ENCODE measurements around the gene SNN. TPM values are rescaled to one million over a fixed set of nuclear protein-coding genes. Genes with fewer than 3 reads are reported as not detected.

Gene SNN
- total and polyA plus RNA-seq, 9 of the 15 experiments (the other 6 are each of a cell fraction or from before 2014, with no cell fraction given): 0.07 to 2.9 (median 1.9) TPM

- TF ChIP-seq ZFP36 (IDR thresholded peaks at IDR 0.05; ENCODE audit: low read depth, low read length, partially characterized antibody) (no peak), RBFOX2 (IDR thresholded peaks at IDR 0.05; ENCODE audit: low read depth, low read length) (no peak), KLF1 (tag; IDR thresholded peaks at IDR 0.05) (no peak), ZNF384 (IDR thresholded peaks at IDR 0.05; ENCODE audit: low read depth, low read length) (no peak), RBM17 (IDR thresholded peaks at IDR 0.05; ENCODE audit: borderline replicate concordance, low read depth, low read length) (no peak), ZNF121 (CRISPR knock-in tag; conservative IDR thresholded peaks at IDR 0.05) (no peak), SRSF3 (IDR thresholded peaks at IDR 0.05; ENCODE audit: insufficient read depth, low read length) (no peak)
- TF ChIP-seq, protein P1, sequence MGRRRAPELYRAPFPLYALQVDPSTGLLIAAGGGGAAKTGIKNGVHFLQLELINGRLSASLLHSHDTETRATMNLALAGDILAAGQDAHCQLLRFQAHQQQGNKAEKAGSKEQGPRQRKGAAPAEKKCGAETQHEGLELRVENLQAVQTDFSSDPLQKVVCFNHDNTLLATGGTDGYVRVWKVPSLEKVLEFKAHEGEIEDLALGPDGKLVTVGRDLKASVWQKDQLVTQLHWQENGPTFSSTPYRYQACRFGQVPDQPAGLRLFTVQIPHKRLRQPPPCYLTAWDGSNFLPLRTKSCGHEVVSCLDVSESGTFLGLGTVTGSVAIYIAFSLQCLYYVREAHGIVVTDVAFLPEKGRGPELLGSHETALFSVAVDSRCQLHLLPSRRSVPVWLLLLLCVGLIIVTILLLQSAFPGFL (CRISPR knock-in tag; IDR thresholded peaks at IDR 0.05): no peak
Measured at GRCh38 chr16:11658896-11659708, 9.2 kb upstream of the SNN start (continued).

- H3K79me2 ChIP-seq (ENCODE audit: control insufficient read depth, insufficient read depth, low read length): no peaks in the 10 kb centered on the region
- peaks cover 20 to 58% of the 10 kb centered on the region in 2 experiments for H3K27me3 ChIP-seq (ENCODE audit: control insufficient read depth in 2 of 2, insufficient read depth in 2 of 2, low read length in 2 of 2)
- FAIRE-seq (no peak), ATAC-seq (no peak), DNase-seq (ENCODE audit: extremely low read depth in 1 of 4, low spot score in 3 of 4) (no peak)
- POLR2A ChIA-PET: no interaction called here
- peaks cover 2% of the 10 kb centered on the region; the same call in 1 of the 2 replicates for H4K20me1 ChIP-seq (replicated peaks; ENCODE audit: control insufficient read depth, insufficient read depth, low read length)
- H3K36me3 ChIP-seq (ENCODE audit: control insufficient read depth, insufficient read depth, low read length): no peaks in the 10 kb centered on the region
- CTCF ChIA-PET (ENCODE audit: low intra/inter-chr PET ratio): no interaction called here
- no peak overlapping the region for H3K4me3 ChIP-seq
- H3K4me2 ChIP-seq (ENCODE audit: insufficient read depth, low read length): no peak overlapping the region
- no peaks in the 10 kb centered on the region for H3K9me1 ChIP-seq (ENCODE audit: control insufficient read depth, insufficient read depth, low read length)
- H3K4me1 ChIP-seq (replicated peaks in 1 of 2; ENCODE audit: control insufficient read depth in 2 of 2, insufficient read depth in 2 of 2, low read length in 2 of 2): peaks cover 0 to 6% of the 10 kb centered on the region in 2 experiments; a peak in 2 of 5 replicates
- under 1% methylated on average over 8 of the region's 12 CpGs for WGBS (ENCODE audit: insufficient coverage, low coverage, missing lambda C conversion rate)
- BruUV-seq (replicated peaks): no TSS peak
- H2AFZ ChIP-seq (ENCODE audit: low read depth, low read length): no peak overlapping the region
- H3K9ac ChIP-seq (ENCODE audit: insufficient read depth in 1 of 2, low read depth in 2 of 2, low read length in 2 of 2): no peak overlapping the region
- no peak overlapping the region for H3K27ac ChIP-seq (ENCODE audit: extremely low read depth, low read depth, low read length)
- in situ Hi-C loops (cut with MboI) (loop anchor here (25.0 kb wide), 1 partner anchor 698 kb away; no protein-coding TSS in a partner anchor), intact Hi-C loops (cut with micrococcal nuclease) (no loop called here)
- no peaks in the 10 kb centered on the region for H3K9me3 ChIP-seq (replicated peaks; ENCODE audit: control insufficient read depth, insufficient read depth, low read depth, low read length)
- TF ChIP-seq HMGN3 (IDR thresholded peaks at IDR 0.05; ENCODE audit: borderline replicate concordance, extremely low read depth, insufficient read length, low read depth, low read length): no peak
- TF ChIP-seq FOXK1 (CRISPR knock-in tag; IDR thresholded peaks at IDR 0.05; ENCODE audit: borderline replicate concordance): no peak
- no peak for TF ChIP-seq GTF2E2 (tag; IDR thresholded peaks at IDR 0.05)
- TF ChIP-seq POLR3A (IDR thresholded peaks at IDR 0.05; ENCODE audit: borderline replicate concordance, extremely low read depth, insufficient read depth, insufficient read length): no peak
- no peak for TF ChIP-seq ZBTB49 (CRISPR knock-in tag; IDR thresholded peaks at IDR 0.05; ENCODE audit: borderline replicate concordance)
- TF ChIP-seq KDM4B (IDR thresholded peaks at IDR 0.05; ENCODE audit: borderline replicate concordance in 2 of 2, low read depth in 1 of 2): no peak
- TF ChIP-seq LCOR (CRISPR knock-in tag; IDR thresholded peaks at IDR 0.05): no peak
Measured at GRCh38 chr16:11660565-11660964, 7.7 kb upstream of the SNN start.

Data from K562 (cell line).